Activated T-helper 1 cell treated with anti-CD3 and anti-CD28 coated beads, Interleukin-12 subunit alpha, Interleukin-12 subunit beta, Interleukin-2, Interleukin-4 antibody, amounts not matched to agents 30 ng/mL and 10 ng/mL and 1 ng/mL, durations not matched to agents 14 hours and 24 hours and 36 hours (primary cell): ENCODE data around the gene SAC3D1. TPM values are rescaled to one million over a fixed set of nuclear protein-coding genes. Genes with fewer than 3 reads are reported as not detected.
A peak's percentile ranks its signal among the peaks of the same experiment; 100 is the strongest.

Experiments used
- DNase-seq: peaks from one replicate; pipeline ENCODE4 v3.0.0; 2021; ENCODE audit warnings: low spot score
- H3K27ac Mint-ChIP-seq: one replicate; pipeline ENCODE4 v1.8.0; 2021; ENCODE audit warnings: mild to moderate bottlenecking, mixed read lengths
- H3K27me3 Mint-ChIP-seq: one replicate; pipeline ENCODE4 v1.8.0; 2022; ENCODE audit warnings: mild to moderate bottlenecking, moderate library complexity, mixed read lengths; ENCODE audit not compliant: insufficient read depth
- H3K36me3 Mint-ChIP-seq: one replicate; pipeline ENCODE4 v1.8.0; 2021; ENCODE audit warnings: low read depth, mixed read lengths
- H3K4me1 Mint-ChIP-seq: one replicate; pipeline ENCODE4 v1.8.0; 2021; ENCODE audit warnings: low read depth, mixed read lengths
- H3K4me3 Mint-ChIP-seq: one replicate; pipeline ENCODE4 v1.8.0; 2021; ENCODE audit warnings: mild to moderate bottlenecking, moderate library complexity, mixed read lengths
- H3K9me3 Mint-ChIP-seq: one replicate; pipeline ENCODE4 v1.8.0; 2021; ENCODE audit warnings: mixed read lengths
- intact Hi-C: fragments of 100-400 bp; cut with micrococcal nuclease; formaldehyde crosslinking; loops from one replicate; pipeline ENCODE4 v1.15.1; 2024
- total RNA-seq: library from RNA; stranded (reverse); gene quantifications from 2 replicates; pipeline ENCODE4 v1.2.3, GENCODE V29; 2022

The SAC3D1 gene
- total RNA-seq, 1 donor from 2014 or later: 17.4 TPM

- no peak overlapping the region for H3K4me3 Mint-ChIP-seq
- intact Hi-C loops: no loop called here
- no peaks in the 10 kb centered on the region for H3K4me1 Mint-ChIP-seq
- H3K36me3 Mint-ChIP-seq: peaks cover 9% of the 10 kb centered on the region
- H3K27me3 Mint-ChIP-seq: no peaks in the 10 kb centered on the region
- H3K9me3 Mint-ChIP-seq: no peaks in the 10 kb centered on the region
- no peak for DNase-seq
- H3K27ac Mint-ChIP-seq: no peak overlapping the region
Observed at GRCh38 chr11:65034423-65034822, 6.6 kb upstream of the SAC3D1 start.

GRCh38 chr11:65035579-65035978 is 5.4 kb upstream of the SAC3D1 start:
- Mint-ChIP-seq H3K36me3 (peaks cover 12% of the 10 kb centered on the region), H3K27me3 (no peaks in the 10 kb centered on the region), H3K4me3 (no peak overlapping the region), H3K9me3 (no peaks in the 10 kb centered on the region), H3K27ac (no peak overlapping the region), H3K4me1 (peaks cover 3% of the 10 kb centered on the region)
- intact Hi-C loops: no loop called here
- no peak for DNase-seq

GRCh38 chr11:65036931-65037330 is 4.1 kb upstream of the SAC3D1 start:
- DNase-seq: no peak
- H3K27me3 Mint-ChIP-seq: no peaks in the 10 kb centered on the region
- no peak overlapping the region for H3K4me3 Mint-ChIP-seq
- H3K4me1 Mint-ChIP-seq: peaks cover 5% of the 10 kb centered on the region
- intact Hi-C loops: no loop called here
- peaks cover 12% of the 10 kb centered on the region for H3K36me3 Mint-ChIP-seq
- no peak overlapping the region for H3K27ac Mint-ChIP-seq
- H3K9me3 Mint-ChIP-seq: no peaks in the 10 kb centered on the region

GRCh38 chr11:65040520-65040846 is 527 bp upstream of the SAC3D1 start:
- no peak for DNase-seq
- Mint-ChIP-seq H3K4me3 (peak overlapping the region; percentile 88), H3K36me3 (peaks cover 14% of the 10 kb centered on the region), H3K9me3 (no peaks in the 10 kb centered on the region), H3K27me3 (no peaks in the 10 kb centered on the region), H3K4me1 (peaks cover 17% of the 10 kb centered on the region), H3K27ac (peak overlapping the region; percentile 93)
- intact Hi-C loops: loop anchor here (1.0 to 5.0 kb wide), 6 partner anchors 13 to 532 kb away; partner anchors contain the start of genes ATG2A, FAM89B, SNX15 and VPS51

- DNase-seq: no peak
- H3K36me3 Mint-ChIP-seq: peaks cover 15% of the 10 kb centered on the region
- peak overlapping the region; percentile 90 for H3K4me3 Mint-ChIP-seq
- H3K27ac Mint-ChIP-seq: peak overlapping the region; percentile 36
- H3K9me3 Mint-ChIP-seq: no peaks in the 10 kb centered on the region
- intact Hi-C loops: loop anchor here (5.0 kb wide), 1 partner anchor 529 kb away; the partner anchor contains the start of genes FAM89B and ZNRD2
- H3K27me3 Mint-ChIP-seq: no peaks in the 10 kb centered on the region
- peaks cover 31% of the 10 kb centered on the region for H3K4me1 Mint-ChIP-seq
Observed at GRCh38 chr11:65042891-65043290, 1.9 kb downstream of the SAC3D1 start.

- intact Hi-C loops: loop anchor here (5.0 kb wide), 1 partner anchor 528 kb away; the partner anchor contains the start of genes FAM89B and ZNRD2
- no peak overlapping the region for H3K27ac Mint-ChIP-seq
- H3K27me3 Mint-ChIP-seq: no peaks in the 10 kb centered on the region
- no peaks in the 10 kb centered on the region for H3K9me3 Mint-ChIP-seq
- no peak for DNase-seq
- peaks cover 15% of the 10 kb centered on the region for H3K36me3 Mint-ChIP-seq
- no peak overlapping the region for H3K4me3 Mint-ChIP-seq
- H3K4me1 Mint-ChIP-seq: peaks cover 31% of the 10 kb centered on the region
Observed at GRCh38 chr11:65043881-65044501, 3.0 kb downstream of the SAC3D1 start.

- intact Hi-C loops: no loop called here
- no peak overlapping the region for H3K27ac Mint-ChIP-seq
Observed at GRCh38 chr11:65045061-65045460, 4.1 kb downstream of the SAC3D1 start.

GRCh38 chr11:65045728-65046127 is 4.7 kb downstream of the SAC3D1 start:
- H3K4me1 Mint-ChIP-seq: peaks cover 26% of the 10 kb centered on the region
- no peaks in the 10 kb centered on the region for H3K27me3 Mint-ChIP-seq
- H3K4me3 Mint-ChIP-seq: no peak overlapping the region
- intact Hi-C loops: no loop called here
- H3K36me3 Mint-ChIP-seq: peaks cover 12% of the 10 kb centered on the region
- DNase-seq: no peak
- no peaks in the 10 kb centered on the region for H3K9me3 Mint-ChIP-seq
- H3K27ac Mint-ChIP-seq: no peak overlapping the region

More at GRCh38 chr11:65045061-65045460, 4.1 kb downstream of the SAC3D1 start:
- peaks cover 31% of the 10 kb centered on the region for H3K4me1 Mint-ChIP-seq
- no peak overlapping the region for H3K4me3 Mint-ChIP-seq
- H3K27me3 Mint-ChIP-seq: no peaks in the 10 kb centered on the region
- DNase-seq: no peak
- H3K36me3 Mint-ChIP-seq: peaks cover 12% of the 10 kb centered on the region
- H3K9me3 Mint-ChIP-seq: no peaks in the 10 kb centered on the region

GRCh38 chr11:65047581-65048422 is 6.8 kb downstream of the SAC3D1 start:
- intact Hi-C loops: no loop called here
- Mint-ChIP-seq H3K9me3 (no peaks in the 10 kb centered on the region), H3K4me3 (peak overlapping the region; percentile 81), H3K36me3 (peaks cover 12% of the 10 kb centered on the region), H3K4me1 (peaks cover 20% of the 10 kb centered on the region), H3K27me3 (peaks cover 1% of the 10 kb centered on the region), H3K27ac (peak overlapping the region; percentile 80)
- DNase-seq: no peak

GRCh38 chr11:65051398-65051858 is 10.4 kb downstream of the SAC3D1 start:
- H3K27ac Mint-ChIP-seq: no peak overlapping the region
- no peak overlapping the region for H3K4me3 Mint-ChIP-seq
- peaks cover 1% of the 10 kb centered on the region for H3K27me3 Mint-ChIP-seq
- peaks cover 22% of the 10 kb centered on the region for H3K4me1 Mint-ChIP-seq
- intact Hi-C loops: no loop called here
- no peak for DNase-seq
- no peaks in the 10 kb centered on the region for H3K9me3 Mint-ChIP-seq
- H3K36me3 Mint-ChIP-seq: peaks cover 2% of the 10 kb centered on the region

- no peaks in the 10 kb centered on the region for H3K9me3 Mint-ChIP-seq
- H3K27ac Mint-ChIP-seq: peak overlapping the region; percentile 88
- no peaks in the 10 kb centered on the region for H3K36me3 Mint-ChIP-seq
- peaks cover 1% of the 10 kb centered on the region for H3K27me3 Mint-ChIP-seq
- no peak overlapping the region for H3K4me3 Mint-ChIP-seq
- intact Hi-C loops: no loop called here
- no peak for DNase-seq
- H3K4me1 Mint-ChIP-seq: peaks cover 14% of the 10 kb centered on the region
Observed at GRCh38 chr11:65053827-65054508, 13.0 kb downstream of the SAC3D1 start.

- no peak overlapping the region for H3K27ac Mint-ChIP-seq
- no peak for DNase-seq
- no peak overlapping the region for H3K4me3 Mint-ChIP-seq
- H3K27me3 Mint-ChIP-seq: peaks cover 6% of the 10 kb centered on the region
- H3K4me1 Mint-ChIP-seq: peaks cover 21% of the 10 kb centered on the region
- no peaks in the 10 kb centered on the region for H3K9me3 Mint-ChIP-seq
- intact Hi-C loops: no loop called here
- no peaks in the 10 kb centered on the region for H3K36me3 Mint-ChIP-seq
Observed at GRCh38 chr11:65055538-65055937, 14.5 kb downstream of the SAC3D1 start.

GRCh38 chr11:65056999-65057398 is 16.0 kb downstream of the SAC3D1 start:
- Mint-ChIP-seq H3K4me1 (peaks cover 28% of the 10 kb centered on the region), H3K27me3 (peaks cover 6% of the 10 kb centered on the region), H3K27ac (no peak overlapping the region), H3K36me3 (no peaks in the 10 kb centered on the region), H3K4me3 (no peak overlapping the region), H3K9me3 (no peaks in the 10 kb centered on the region)
- intact Hi-C loops: no loop called here
- DNase-seq: no peak
